ENCODE data around the gene JMJD1C.

DNA sequence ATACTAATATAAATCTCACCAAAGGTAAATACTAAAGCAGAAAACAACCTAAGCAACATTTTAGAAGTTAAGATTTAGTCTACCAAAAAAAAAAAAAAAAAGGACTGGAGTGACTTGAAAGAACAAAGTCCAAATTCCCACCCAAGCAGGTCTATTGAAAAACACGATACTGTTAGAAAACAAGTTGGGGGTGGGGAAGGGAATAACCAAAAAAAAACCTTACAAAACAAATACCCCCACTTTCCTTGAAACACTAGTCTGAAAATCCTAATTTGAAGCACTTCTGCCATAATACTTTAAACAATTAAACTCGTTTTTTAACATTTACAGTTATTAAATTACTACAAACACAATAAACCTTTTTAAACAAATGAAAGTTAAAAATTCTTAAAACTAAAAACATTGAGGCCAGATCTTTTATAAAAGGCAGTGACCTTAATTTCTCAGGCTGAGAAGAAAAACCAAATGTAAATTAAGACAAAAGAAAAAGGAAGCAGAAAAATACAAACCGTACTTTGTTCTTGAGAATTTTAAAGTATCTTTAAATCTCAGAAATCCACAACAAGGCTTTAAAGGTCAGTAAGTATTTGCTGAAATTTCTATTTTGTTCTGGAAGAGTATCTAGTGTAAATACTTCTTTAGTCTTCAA is 197.5 kb downstream of the JMJD1C start:
- TF ChIP-seq EZH2phosphoT487 (IDR thresholded peaks at IDR 0.05; ENCODE audit: borderline replicate concordance, low read length) (no peak), CTCF (IDR thresholded peaks at IDR 0.05; ENCODE audit: low read depth, low read length, poor library complexity, severe bottlenecking) (no peak)
